HG02623 (cell line): ENCODE data around the gene DEPP1.
A peak's percentile ranks its signal among the peaks of the same experiment; 100 is the strongest.

Experiments used
- ATAC-seq: cut with Tn5 transposase; IDR thresholded peaks from one replicate; pipeline ENCODE4 v1.9.1; 2021; ENCODE audit warnings: moderate library complexity; ENCODE audit not compliant: unreplicated experiment

Gene DEPP1

DNA sequence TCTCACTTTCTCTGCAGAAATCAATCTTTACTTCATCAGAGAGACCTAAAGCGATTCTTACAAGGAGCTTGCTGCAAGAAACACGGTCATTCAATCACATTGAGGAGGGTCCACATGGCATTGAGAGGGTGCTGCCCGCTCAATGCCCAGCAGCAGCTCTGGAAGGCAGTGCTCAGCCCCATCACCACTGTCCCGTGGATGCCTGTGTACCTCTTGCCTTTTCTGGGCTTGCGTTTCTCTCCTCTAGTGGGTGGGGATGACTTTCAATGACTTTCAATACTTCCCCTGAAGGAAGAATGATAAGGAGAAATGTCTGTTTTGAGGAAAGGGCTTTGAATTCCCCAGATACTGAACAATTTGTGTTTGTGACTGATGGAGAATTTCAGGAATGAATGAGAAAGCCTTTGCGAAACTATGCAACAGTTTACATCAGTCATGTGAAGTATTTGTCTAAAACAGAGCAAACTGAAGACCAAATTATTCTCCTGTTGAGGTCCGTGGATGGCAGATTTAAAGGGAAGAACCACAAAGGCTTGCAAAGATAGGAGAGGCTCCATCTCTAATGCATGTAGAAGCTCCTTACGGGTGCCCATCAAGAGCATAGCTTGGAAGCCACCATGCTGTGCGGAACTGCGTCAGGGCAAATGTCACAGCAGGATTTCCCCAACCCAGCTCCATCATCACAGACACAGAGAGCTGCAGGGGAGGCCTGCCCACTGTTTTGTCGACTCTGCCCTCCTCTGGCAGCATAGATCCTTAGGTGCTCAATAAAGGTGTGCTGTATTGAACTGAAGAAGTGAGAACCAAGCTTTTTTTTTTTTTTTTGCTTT lies 15.5 kb upstream of the DEPP1 start:
- no peak for ATAC-seq

- ATAC-seq: no peak
These were observed 14.8 kb upstream of the DEPP1 start for GRCh38 chr10:44993226-44993921.

DNA sequence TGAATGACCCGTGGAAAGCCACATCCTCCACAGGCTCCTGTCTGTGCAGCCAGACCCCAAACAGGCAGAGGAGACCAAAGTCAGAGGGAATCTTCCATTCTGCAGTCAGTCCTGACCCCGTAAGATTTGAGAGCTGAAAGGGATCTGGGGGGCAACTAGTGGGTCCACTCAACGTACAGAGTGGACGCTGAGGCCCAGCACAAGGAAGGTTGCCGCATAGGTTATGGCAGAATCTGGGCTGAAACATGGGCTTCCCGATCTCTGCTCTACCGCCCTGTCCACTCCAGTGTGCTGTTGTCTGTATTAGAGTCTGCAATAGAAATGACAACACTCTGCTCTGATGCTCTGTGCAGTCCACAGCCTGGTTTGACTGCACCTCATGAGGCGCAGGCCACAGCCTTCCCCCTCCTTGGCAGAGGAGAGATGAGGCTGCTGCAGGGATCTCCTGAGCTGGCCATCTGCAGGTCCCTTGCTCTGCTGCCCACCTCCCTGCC lies 14.2 kb upstream of the DEPP1 start:
- ATAC-seq: no peak

GRCh38 chr10:44992070-44992731 lies 13.6 kb upstream of the DEPP1 start:
- ATAC-seq: no peak

GRCh38 chr10:44991571-44991970 lies 13.0 kb upstream of the DEPP1 start:
- ATAC-seq: no peak

GRCh38 chr10:44990965-44991364 lies 12.4 kb upstream of the DEPP1 start:
- ATAC-seq: no peak

DNA sequence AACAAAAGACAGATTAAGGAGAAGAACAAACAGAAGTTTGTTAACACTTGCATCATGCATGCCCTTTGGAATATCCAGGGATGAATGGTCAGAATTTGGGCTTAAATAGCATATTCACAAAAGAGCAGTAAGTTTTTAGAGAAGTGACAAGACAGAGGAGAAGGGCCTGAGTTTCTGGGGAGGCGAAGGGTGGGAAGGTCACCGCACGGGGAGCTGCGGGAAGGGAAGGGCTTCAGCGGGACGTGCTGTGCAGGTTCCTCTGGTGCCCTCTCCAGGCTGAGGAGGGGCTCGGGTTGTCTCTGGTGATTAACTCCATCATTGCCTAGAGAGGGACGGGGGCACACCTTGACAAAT lies 11.7 kb upstream of the DEPP1 start:
- ATAC-seq: no peak

GRCh38 chr10:44989597-44990301 lies 11.1 kb upstream of the DEPP1 start:
- no peak for ATAC-seq

GRCh38 chr10:44988957-44989585 lies 10.5 kb upstream of the DEPP1 start:
- ATAC-seq: no peak

DNA sequence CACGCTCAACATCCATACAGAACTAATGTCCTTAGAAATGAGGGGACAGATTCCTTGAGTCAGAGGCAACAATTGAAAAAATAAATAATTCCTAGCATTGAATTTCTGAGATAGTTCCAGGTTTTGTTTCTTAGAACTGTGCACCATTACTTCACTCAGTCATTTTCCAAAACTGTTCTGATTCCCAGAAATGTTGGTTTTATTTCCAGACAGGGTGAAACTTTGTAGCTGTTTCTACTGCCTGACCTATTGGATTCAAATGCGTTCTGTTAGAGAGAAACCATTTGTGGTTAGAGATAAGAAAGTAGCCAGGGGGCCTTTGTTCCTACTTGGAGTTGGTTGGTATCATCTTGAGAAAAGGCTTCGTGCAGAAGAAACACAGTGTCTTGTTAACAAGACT lies 8.1 kb upstream of the DEPP1 start:
- no peak for ATAC-seq

DNA sequence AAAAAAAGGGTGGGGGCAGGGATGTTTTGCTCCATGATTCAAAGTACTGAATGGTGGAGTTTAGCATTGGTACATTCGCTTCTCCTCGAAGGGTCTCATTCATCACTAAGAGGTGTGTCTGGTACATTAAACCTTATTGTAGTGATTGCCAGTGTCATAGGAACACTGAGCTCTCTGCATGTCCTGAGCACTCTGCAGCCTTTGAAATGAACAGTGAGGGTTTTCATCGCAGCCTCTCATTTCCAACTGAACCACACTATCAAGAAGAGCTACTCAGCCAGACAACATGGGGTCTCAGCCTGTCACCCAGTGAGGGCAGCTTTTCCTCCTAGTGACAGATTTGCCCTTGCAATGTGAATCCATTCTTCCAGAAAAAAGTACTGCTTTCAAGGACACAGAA lies 7.6 kb upstream of the DEPP1 start:
- ATAC-seq: no peak

- ATAC-seq: no peak
These were observed 6.6 kb upstream of the DEPP1 start for GRCh38 chr10:44985175-44985681.

DNA sequence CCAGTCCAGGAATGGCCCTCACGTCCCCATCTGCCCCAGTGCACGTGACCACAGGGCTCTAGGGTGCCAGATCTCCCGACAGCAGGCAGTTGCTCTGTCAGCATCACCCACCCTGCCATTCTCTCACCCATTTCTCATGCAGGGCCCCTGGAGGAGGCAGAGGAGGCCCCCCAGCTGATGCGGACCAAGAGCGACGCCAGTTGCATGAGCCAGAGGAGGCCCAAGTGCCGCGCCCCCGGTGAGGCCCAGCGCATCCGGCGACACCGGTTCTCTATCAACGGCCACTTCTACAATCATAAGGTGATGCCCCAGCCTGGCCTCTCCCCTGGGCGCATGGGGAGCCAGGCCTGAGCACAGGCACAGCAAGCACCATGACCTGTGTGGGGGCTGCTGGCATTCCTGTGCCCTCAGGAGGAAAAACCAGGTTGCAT lies 6.1 kb upstream of the DEPP1 start:
- ATAC-seq: no peak

DNA sequence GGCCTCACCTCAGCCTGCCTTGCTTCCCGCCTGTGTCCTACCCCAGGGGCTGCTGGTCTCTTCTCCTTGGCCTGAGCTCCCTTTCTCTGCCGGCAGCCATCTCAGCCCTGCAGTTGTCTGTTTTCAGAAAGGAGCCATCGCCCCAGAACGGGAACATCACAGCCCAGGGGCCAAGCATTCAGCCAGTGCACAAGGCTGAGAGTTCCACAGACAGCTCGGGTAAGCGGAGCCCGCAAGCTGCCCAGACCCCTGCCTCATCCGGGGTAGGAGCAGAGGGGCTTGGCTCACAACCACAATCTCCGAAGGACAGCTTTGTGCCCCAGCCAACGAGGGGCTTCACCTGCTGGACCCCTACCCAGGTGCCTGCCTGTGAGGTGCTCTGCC lies 5.3 kb upstream of the DEPP1 start:
- no peak for ATAC-seq

DNA sequence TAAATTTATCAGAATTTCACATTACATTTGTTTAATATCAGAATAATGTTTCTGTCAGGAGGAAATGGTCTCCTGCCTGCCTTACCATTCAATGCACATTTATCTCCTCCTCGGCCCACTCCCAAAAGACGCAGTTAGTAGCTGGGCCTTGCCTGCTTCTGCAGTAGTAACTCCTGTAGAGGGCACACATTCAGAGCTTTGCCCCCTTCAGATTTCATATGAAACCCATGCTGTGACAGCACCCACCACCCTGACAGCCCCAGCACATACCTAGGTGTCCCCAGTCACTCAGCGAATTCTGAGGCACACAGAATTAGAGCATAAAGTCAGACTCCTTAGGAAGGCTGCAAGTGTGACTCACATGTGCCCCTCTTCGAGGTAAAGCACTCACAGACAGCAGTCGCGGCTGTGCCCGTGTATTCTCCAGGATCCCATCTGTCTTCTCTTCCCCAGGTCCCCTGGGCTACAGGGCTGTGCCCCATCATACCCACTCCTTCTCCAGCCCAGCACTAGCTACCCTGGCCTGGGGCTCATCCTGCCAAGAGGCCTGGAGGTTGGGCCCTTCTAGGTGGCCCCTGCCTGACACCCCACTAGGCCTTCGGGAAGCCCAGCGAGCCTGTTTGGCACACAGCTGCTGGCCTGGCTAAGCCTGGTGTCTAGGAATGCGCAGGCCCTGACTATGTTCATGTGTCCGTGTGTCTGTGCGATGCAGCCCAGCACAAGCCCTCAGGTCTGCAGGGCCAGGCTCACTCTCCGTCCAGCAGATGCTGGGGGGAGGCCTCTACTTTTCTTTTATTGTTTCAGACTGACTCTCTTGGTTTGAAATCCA lies 4.7 kb upstream of the DEPP1 start:
- ATAC-seq: no peak

DNA sequence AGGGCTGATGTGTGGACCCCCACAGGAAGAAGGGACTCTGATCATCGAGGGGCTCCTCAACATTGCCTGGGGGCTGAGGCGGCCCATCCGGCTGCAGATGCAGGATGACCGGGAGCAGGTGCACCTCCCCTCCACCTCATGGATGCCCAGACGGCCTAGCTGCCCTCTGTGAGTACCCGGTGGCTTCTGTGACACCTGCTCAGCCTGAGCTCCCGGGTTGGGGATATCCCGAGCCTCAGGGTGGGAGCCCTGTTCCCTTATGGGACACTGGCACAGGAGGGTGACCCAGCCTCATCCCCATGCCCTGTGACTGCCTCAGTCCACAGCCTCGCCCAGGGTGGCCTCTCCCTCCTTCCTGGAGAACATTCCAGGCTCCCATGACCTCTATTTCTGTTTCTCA lies 3.9 kb upstream of the DEPP1 start:
- ATAC-seq: no peak

DNA sequence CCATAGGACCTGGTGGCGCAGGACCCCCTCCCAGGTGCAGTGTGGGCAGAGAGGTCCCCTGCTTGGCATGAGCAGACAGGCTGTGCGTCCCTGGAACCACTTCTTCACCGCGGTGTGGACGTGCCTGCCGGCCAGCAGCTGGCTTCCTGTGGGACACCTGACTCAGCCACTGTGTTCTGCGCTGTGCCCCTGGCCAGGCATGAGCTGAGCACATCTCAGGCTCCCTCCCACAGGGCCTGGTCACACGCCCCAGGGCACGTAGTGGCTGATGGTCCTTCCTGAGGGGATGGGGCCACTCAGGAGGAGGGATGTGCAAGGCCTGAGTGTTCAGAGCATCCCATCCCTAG lies 3.5 kb upstream of the DEPP1 start:
- ATAC-seq: no peak

GRCh38 chr10:44981172-44982113 lies 2.8 kb upstream of the DEPP1 start:
- ATAC-seq: peak; percentile 46
